Neutrophil (primary cell): ENCODE measurements around the gene EYA2.

Experiments
- H3K27ac ChIP-seq: fragments of 200-600 bp; sonication (generic); 2 replicates; pipeline ENCODE4 v1.5.1; 2016; ENCODE audit warnings: mild to moderate bottlenecking, moderate library complexity
- H3K27me3 ChIP-seq: fragments of 200-600 bp; sonication (generic); 2 replicates; pipeline ENCODE4 v1.6.0; 2016; ENCODE audit warnings: mild to moderate bottlenecking
- H3K36me3 ChIP-seq: fragments of 200-600 bp; sonication (generic); 2 replicates; pipeline ENCODE4 v1.5.1; 2017
- H3K4me1 ChIP-seq, 2 experiments: fragments of 200-600 bp in 1 of 2; sonication (generic) in 1 of 2; 1 replicate in 1 of 2; 2 replicates in 1 of 2; pipeline versions ENCODE4 v1.5.1 to v1.6.1; 2013 to 2016; ENCODE audit warnings: low read depth in 1 of 2, low read length in 1 of 2, mild to moderate bottlenecking in 1 of 2, moderate library complexity in 1 of 2; ENCODE audit not compliant: control insufficient read depth in 1 of 2, insufficient read depth in 1 of 2
- H3K4me3 ChIP-seq, 2 experiments: fragments of 200-600 bp in 1 of 2; sonication (generic) in 1 of 2; 1 replicate in 1 of 2; 2 replicates in 1 of 2; pipeline ENCODE4 v1.5.1; 2013 to 2016; ENCODE audit warnings: low read depth in 1 of 2, low read length in 1 of 2, mild to moderate bottlenecking in 1 of 2, moderate library complexity in 1 of 2
- H3K9me3 ChIP-seq: fragments of 200-600 bp; sonication (generic); 2 replicates; pipeline ENCODE4 v1.5.1; 2016
- TF ChIP-seq, protein P1 (sequence below): fragments of 200-600 bp; sonication (generic); IDR thresholded peaks from 2 replicates; pipeline ENCODE4 v1.5.1; 2016; ENCODE audit warnings: antibody characterized with exemption

Gene EYA2

DNA sequence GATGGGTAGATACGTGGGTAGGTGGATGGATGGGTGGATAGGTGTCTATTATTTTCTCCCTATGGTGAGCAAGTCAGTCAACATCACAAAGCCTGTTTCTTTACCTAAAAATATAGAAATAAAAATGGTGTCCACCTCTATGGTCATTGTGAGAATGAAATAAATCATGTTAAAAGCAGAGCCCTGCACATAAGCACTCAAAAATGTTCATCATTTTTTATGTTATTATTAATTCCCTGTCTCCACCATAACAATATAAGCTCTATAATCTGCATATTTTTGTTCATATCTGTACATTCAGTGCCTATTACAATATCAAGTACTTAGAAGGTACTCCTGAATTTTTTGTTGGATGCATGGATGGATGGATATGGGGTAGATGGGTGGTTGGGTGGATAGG is 284.2 kb downstream of the EYA2 start:
- Histone ChIP-seq H3K27me3 (peaks cover 7% of the 10 kb centered on the region), H3K4me1 (no peaks in the 10 kb centered on the region), H3K36me3 (no peaks in the 10 kb centered on the region), H3K9me3 (no peaks in the 10 kb centered on the region), H3K4me3 (no peak overlapping the region), H3K27ac (no peak overlapping the region)
- TF ChIP-seq, protein P1, sequence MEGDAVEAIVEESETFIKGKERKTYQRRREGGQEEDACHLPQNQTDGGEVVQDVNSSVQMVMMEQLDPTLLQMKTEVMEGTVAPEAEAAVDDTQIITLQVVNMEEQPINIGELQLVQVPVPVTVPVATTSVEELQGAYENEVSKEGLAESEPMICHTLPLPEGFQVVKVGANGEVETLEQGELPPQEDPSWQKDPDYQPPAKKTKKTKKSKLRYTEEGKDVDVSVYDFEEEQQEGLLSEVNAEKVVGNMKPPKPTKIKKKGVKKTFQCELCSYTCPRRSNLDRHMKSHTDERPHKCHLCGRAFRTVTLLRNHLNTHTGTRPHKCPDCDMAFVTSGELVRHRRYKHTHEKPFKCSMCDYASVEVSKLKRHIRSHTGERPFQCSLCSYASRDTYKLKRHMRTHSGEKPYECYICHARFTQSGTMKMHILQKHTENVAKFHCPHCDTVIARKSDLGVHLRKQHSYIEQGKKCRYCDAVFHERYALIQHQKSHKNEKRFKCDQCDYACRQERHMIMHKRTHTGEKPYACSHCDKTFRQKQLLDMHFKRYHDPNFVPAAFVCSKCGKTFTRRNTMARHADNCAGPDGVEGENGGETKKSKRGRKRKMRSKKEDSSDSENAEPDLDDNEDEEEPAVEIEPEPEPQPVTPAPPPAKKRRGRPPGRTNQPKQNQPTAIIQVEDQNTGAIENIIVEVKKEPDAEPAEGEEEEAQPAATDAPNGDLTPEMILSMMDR, result no peak

DNA sequence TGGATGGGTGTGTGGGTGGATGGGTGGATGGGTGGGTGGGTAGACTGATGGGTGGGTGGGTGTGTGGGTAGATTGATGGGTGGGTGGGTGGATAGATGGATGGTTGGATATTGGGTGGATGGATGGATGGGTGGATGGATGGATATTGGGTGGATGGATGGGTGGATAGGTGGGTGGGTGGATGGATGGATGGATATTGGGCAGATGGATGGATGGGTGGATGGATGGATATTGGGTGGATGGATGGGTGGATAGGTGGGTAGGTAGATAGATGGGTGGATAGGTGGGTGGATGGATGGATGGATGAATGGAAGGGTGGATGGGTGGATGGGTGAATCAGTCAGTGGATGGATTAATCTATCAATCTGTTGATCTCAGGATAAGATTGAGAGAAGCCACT is 284.6 kb downstream of the EYA2 start:
- Histone ChIP-seq H3K36me3 (no peaks in the 10 kb centered on the region), H3K9me3 (no peaks in the 10 kb centered on the region), H3K27ac (no peak overlapping the region), H3K27me3 (peaks cover 7% of the 10 kb centered on the region), H3K4me1 (no peaks in the 10 kb centered on the region), H3K4me3 (no peak overlapping the region)
- TF ChIP-seq, protein P1, result no peak

DNA sequence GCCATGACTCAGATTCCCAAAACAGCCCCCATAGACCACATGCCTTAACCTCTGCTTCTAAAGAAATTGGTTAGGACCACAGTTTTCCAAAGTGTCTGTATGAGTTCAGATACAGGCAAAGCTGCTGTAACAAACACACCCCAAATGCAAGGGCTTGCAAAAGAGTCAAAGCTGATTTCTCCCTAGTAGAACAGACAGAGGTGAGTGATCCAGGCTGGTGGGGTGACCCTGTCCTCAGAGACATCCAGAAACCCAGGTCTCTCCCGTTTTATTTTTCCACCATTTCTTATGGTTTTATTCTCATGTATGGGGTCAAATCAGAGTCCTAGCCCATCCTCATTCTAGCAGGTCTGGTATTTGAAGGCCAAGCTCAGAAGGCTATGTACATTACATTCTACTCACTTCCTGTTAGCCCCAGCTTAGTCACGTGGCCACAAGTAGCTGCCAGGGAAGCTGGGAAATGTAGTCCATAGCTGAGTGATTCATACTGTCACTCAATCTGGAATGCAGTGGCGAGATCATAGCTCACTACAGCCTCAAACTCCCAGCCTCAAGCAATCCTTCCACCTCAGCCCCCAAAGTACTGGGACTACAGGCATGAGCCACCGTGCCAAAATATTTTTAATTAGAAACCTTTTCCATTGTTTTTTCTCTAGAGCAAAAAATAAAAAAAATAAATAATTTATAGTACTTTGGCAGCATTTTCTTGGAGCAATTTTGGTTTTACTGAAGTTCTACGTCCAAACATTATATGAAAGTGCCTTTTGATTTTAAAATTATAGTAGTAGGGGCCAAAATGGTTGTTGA is 286.6 kb downstream of the EYA2 start:
- TF ChIP-seq, protein P1, result no peak
- Histone ChIP-seq H3K27ac (no peak overlapping the region), H3K36me3 (no peaks in the 10 kb centered on the region), H3K27me3 (no peaks in the 10 kb centered on the region), H3K9me3 (no peaks in the 10 kb centered on the region), H3K4me1 (no peaks in the 10 kb centered on the region), H3K4me3 (no peak overlapping the region)

DNA sequence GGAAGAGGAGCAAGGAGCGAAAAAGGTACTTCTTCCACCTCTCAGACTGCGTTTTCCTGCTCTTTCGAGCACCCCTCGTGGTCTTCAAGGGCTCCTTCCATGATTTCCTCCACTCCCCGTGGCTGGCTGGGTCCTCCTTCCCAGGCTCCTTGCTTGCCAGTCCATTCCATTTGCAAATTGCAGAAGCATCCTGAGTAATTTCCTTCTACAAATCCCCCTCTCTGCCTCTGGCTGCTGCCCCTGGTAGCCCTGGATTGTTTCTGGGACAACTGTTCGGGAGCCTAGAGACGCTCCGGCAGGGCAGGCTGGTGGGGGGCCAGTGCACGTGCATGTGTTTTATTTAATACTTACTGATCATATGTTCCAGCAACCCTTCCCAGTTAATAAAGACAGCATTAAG is 288.7 kb downstream of the EYA2 start:
- H3K4me1 ChIP-seq, result no peaks in the 10 kb centered on the region
- H3K36me3 ChIP-seq, result no peaks in the 10 kb centered on the region
- H3K9me3 ChIP-seq, result no peaks in the 10 kb centered on the region
- no peak overlapping the region for H3K4me3 ChIP-seq
- H3K27ac ChIP-seq, result no peak overlapping the region
- TF ChIP-seq, protein P1, result no peak
- peaks cover 6% of the 10 kb centered on the region for H3K27me3 ChIP-seq

DNA sequence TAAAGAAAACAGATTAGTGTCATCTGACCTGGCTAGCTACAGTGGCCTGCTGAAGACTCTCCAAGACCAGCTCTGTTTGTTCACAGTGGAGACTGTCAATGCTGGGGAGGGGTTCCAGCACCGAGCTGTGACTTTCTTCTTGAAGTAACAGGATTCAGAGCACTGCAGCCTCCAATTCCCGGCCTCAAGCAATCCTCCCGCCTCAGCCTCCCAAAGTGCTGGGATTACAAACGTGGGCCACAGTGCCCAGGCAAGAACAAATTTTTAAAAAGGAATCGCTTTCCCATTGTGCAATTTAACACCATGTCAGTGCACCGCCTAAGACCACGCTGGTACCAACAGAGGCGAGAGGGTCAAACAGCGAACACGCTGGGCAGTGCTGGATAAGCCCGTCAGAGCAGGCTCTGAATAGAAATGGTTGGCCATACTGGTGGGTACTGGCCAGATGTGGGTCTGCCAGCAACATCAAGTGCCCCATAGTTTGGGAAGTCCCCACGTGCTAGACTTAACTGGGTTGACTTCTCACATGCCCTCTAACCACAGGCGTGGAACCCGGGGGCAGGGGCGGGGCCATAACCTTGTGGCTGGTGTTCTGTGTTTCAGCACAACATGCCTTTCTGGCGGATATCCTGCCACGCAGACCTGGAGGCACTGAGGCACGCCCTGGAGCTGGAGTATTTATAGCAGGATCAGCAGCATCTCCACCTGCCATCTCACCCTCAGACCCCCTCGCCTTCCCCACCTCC is 293.0 kb downstream of the EYA2 start:
- Histone ChIP-seq H3K4me3 (no peak overlapping the region), H3K9me3 (no peaks in the 10 kb centered on the region), H3K27ac (no peak overlapping the region), H3K4me1 (no peaks in the 10 kb centered on the region), H3K36me3 (no peaks in the 10 kb centered on the region), H3K27me3 (peaks cover 37% of the 10 kb centered on the region)
- TF ChIP-seq, protein P1, result no peak
